HEK293 (cell line): ENCODE measurements around the gene ACVR1.

Experiments
- CTCF ChIA-PET: fragments of 350-600 bp; formaldehyde crosslinking; extraction: SDS; loops from one replicate; lab custom pipeline; 2021; ENCODE audit warnings: antibody characterized with exemption; lab: Yijun Ruan, JAX
- POLR2A ChIA-PET: fragments of 300-600 bp; formaldehyde crosslinking; extraction: SDS; loops from one replicate; lab custom pipeline; 2020; ENCODE audit warnings: antibody characterized with exemption, inconsistent platforms; lab: Yijun Ruan, JAX
- H3K27ac ChIP-seq: fragments of 200-500 bp; sonication (Bioruptor generic); 2 replicates; pipeline ENCODE4 v1.5.1; 2014; ENCODE audit warnings: low read depth, low read length, control low read depth, inconsistent platforms; ENCODE audit errors: extremely low read depth
- H3K36me3 ChIP-seq, 2 experiments: fragments of 200-500 bp in 1 of 2; sonication (Bioruptor generic) in 1 of 2; 1 replicate in 1 of 2; 2 replicates in 1 of 2; pipeline ENCODE4 v1.5.1; 2014 to 2017; ENCODE audit warnings: inconsistent platforms in 2 of 2, low read length in 2 of 2; ENCODE audit not compliant: control insufficient read depth in 2 of 2, insufficient read depth in 1 of 2
- H3K4me1 ChIP-seq: fragments of 200-500 bp; sonication (Bioruptor generic); 2 replicates; pipeline ENCODE4 v1.5.1; 2014; ENCODE audit warnings: mild to moderate bottlenecking, low read length, inconsistent platforms; ENCODE audit not compliant: control insufficient read depth, insufficient read depth
- H3K4me3 ChIP-seq: 2 replicates; pipeline ENCODE4 v1.5.1; 2011; ENCODE audit warnings: low read depth, mild to moderate bottlenecking, control low read depth, low read length, moderate library complexity
- H3K9me3 ChIP-seq: fragments of 200-500 bp; sonication (Bioruptor generic); 2 replicates; pipeline ENCODE4 v1.5.1; 2014; ENCODE audit warnings: low read depth, low read length, inconsistent platforms; ENCODE audit not compliant: control insufficient read depth, insufficient read depth
- GLIS1 ChIP-seq: fragments of 450-650 bp; formaldehyde crosslinking; IDR thresholded peaks from 2 replicates; pipeline ENCODE4 v1.5.1; 2016; ENCODE audit warnings: missing biosample characterization, missing genetic modification characterization
- KLF1 ChIP-seq: fragments of 450-650 bp; formaldehyde crosslinking; IDR thresholded peaks from 2 replicates; pipeline ENCODE4 v1.5.1; 2016; ENCODE audit warnings: missing biosample characterization, missing genetic modification characterization
- KLF7 ChIP-seq: fragments of 450-650 bp; formaldehyde crosslinking; IDR thresholded peaks from 2 replicates; pipeline ENCODE4 v1.5.1; 2016; ENCODE audit warnings: missing biosample characterization, missing genetic modification characterization, borderline replicate concordance
- MEIS1 ChIP-seq: sonication (generic); formaldehyde crosslinking; IDR thresholded peaks from 2 replicates; pipeline ENCODE4 v1.8.1; 2022; ENCODE audit warnings: missing genetic modification reagents, mild to moderate bottlenecking, borderline replicate concordance
- SALL2 ChIP-seq: fragments of 450-650 bp; formaldehyde crosslinking; IDR thresholded peaks from 2 replicates; pipeline ENCODE4 v1.5.0; 2017; ENCODE audit warnings: missing biosample characterization, mild to moderate bottlenecking, missing genetic modification characterization, borderline replicate concordance
- ZBTB17 ChIP-seq: fragments of 450-650 bp; formaldehyde crosslinking; IDR thresholded peaks from 2 replicates; pipeline ENCODE4 v1.5.1; 2016; ENCODE audit warnings: missing biosample characterization, missing genetic modification characterization
- ZBTB48 ChIP-seq: fragments of 450-650 bp; formaldehyde crosslinking; IDR thresholded peaks from 2 replicates; pipeline ENCODE4 v1.5.1; 2016; ENCODE audit warnings: missing biosample characterization, missing genetic modification characterization
- ZBTB8A ChIP-seq: fragments of 450-650 bp; formaldehyde crosslinking; IDR thresholded peaks from 2 replicates; pipeline ENCODE4 v1.5.1; 2016; ENCODE audit warnings: missing biosample characterization, missing genetic modification characterization
- ZEB2 ChIP-seq: fragments of 450-650 bp; formaldehyde crosslinking; IDR thresholded peaks from 2 replicates; pipeline ENCODE4 v1.5.1; 2016; ENCODE audit warnings: missing biosample characterization, missing genetic modification characterization
- ZNF112 ChIP-seq: fragments of 450-650 bp; formaldehyde crosslinking; IDR thresholded peaks from 2 replicates; pipeline ENCODE4 v1.5.0; 2017; ENCODE audit warnings: missing biosample characterization, missing genetic modification characterization
- ZNF175 ChIP-seq: fragments of 450-650 bp; formaldehyde crosslinking; IDR thresholded peaks from 2 replicates; pipeline ENCODE4 v1.5.1; 2016; ENCODE audit warnings: missing biosample characterization, missing genetic modification characterization
- ZNF2 ChIP-seq: fragments of 450-650 bp; formaldehyde crosslinking; IDR thresholded peaks from 2 replicates; pipeline ENCODE4 v1.5.1; 2016; ENCODE audit warnings: missing biosample characterization, missing genetic modification characterization
- ZNF223 ChIP-seq: fragments of 450-650 bp; formaldehyde crosslinking; IDR thresholded peaks from 2 replicates; pipeline ENCODE4 v1.5.1; 2016; ENCODE audit warnings: missing biosample characterization, missing genetic modification characterization
- ZNF248 ChIP-seq: fragments of 450-650 bp; formaldehyde crosslinking; IDR thresholded peaks from 2 replicates; pipeline ENCODE4 v1.5.1; 2017; ENCODE audit warnings: missing biosample characterization, missing genetic modification characterization
- ZNF274 ChIP-seq, 2 experiments: fragments of 200-500 bp in 1 of 2; fragments of 450-650 bp in 1 of 2; sonication (Bioruptor generic) in 1 of 2; formaldehyde crosslinking in 1 of 2; IDR thresholded peaks; 2 replicates each; pipeline versions ENCODE4 v1.5.1 to v1.6.1; 2014 to 2016; ENCODE audit warnings: borderline replicate concordance in 1 of 2, inconsistent platforms in 1 of 2, low read length in 1 of 2, missing biosample characterization in 1 of 2, missing genetic modification characterization in 1 of 2
- ZNF473 ChIP-seq: fragments of 450-650 bp; formaldehyde crosslinking; IDR thresholded peaks from 2 replicates; pipeline ENCODE4 v1.5.1; 2017; ENCODE audit warnings: missing biosample characterization, missing genetic modification characterization
- ZNF48 ChIP-seq: fragments of 450-650 bp; formaldehyde crosslinking; IDR thresholded peaks from 2 replicates; pipeline ENCODE4 v1.5.1; 2016; ENCODE audit warnings: missing biosample characterization, missing genetic modification characterization
- ZNF548 ChIP-seq: fragments of 450-650 bp; formaldehyde crosslinking; IDR thresholded peaks from 2 replicates; pipeline ENCODE4 v1.5.1; 2016; ENCODE audit warnings: missing biosample characterization, missing genetic modification characterization
- ZNF549 ChIP-seq: fragments of 450-650 bp; IDR thresholded peaks from 2 replicates; pipeline ENCODE4 v1.5.1; 2018; ENCODE audit warnings: missing biosample characterization, missing genetic modification characterization, mild to moderate bottlenecking, inconsistent platforms, moderate library complexity
- ZNF596 ChIP-seq: fragments of 450-650 bp; IDR thresholded peaks from 2 replicates; pipeline ENCODE4 v1.5.0; 2018; ENCODE audit warnings: missing biosample characterization, mild to moderate bottlenecking, missing genetic modification characterization, moderate library complexity
- ZNF610 ChIP-seq: fragments of 450-650 bp; formaldehyde crosslinking; IDR thresholded peaks from 2 replicates; pipeline ENCODE4 v1.5.1; 2016; ENCODE audit warnings: missing biosample characterization, missing genetic modification characterization, borderline replicate concordance
- ZSCAN23 ChIP-seq: fragments of 450-650 bp; formaldehyde crosslinking; IDR thresholded peaks from 2 replicates; pipeline ENCODE4 v1.5.1; 2016; ENCODE audit warnings: missing biosample characterization, missing genetic modification characterization
- TF ChIP-seq, protein P1 (sequence below): fragments of 450-650 bp; formaldehyde crosslinking; IDR thresholded peaks from 2 replicates; pipeline ENCODE4 v1.5.1; 2016; ENCODE audit warnings: missing biosample characterization, missing genetic modification characterization
- TF ChIP-seq, protein P2 (sequence below): fragments of 450-650 bp; formaldehyde crosslinking; IDR thresholded peaks from 2 replicates; pipeline ENCODE4 v1.5.1; 2016; ENCODE audit warnings: missing biosample characterization, missing genetic modification characterization
- TF ChIP-seq, protein P3 (sequence below): fragments of 450-650 bp; formaldehyde crosslinking; IDR thresholded peaks from 2 replicates; pipeline ENCODE4 v1.5.1; 2016; ENCODE audit warnings: missing biosample characterization, missing genetic modification characterization
- TF ChIP-seq, protein P4 (sequence below): fragments of 450-650 bp; IDR thresholded peaks from 2 replicates; pipeline ENCODE4 v1.5.1; 2018; ENCODE audit warnings: missing biosample characterization, missing genetic modification characterization
- TF ChIP-seq, protein P5 (sequence below): fragments of 450-650 bp; IDR thresholded peaks from 2 replicates; pipeline ENCODE4 v1.5.1; 2018; ENCODE audit warnings: missing biosample characterization, mild to moderate bottlenecking, missing genetic modification characterization

The ACVR1 gene

DNA sequence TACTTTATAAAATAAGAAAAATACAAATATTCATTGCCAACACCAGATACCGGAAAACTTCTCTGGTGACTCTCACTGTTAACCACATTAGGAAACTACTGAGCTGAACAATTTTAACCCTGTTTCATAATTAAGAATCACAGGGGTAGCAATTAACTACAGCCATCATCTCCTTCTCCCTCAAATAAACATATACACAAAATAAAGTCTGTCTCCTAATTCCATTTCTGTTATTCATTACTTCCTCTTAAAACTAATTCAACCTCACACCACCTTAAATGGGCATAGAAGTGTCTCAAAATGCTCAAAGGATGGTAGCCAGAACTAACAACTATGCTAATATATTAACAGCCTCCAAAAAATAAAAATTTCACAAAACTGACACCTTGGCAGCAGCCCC lies 60.7 kb downstream of the ACVR1 start:
- POLR2A ChIA-PET = no interaction called here
- peaks cover 4 to 11% of the 10 kb centered on the region in 2 experiments; a peak in 2 of 3 replicates for H3K36me3 ChIP-seq
- no peaks in the 10 kb centered on the region for H3K9me3 ChIP-seq
- H3K4me3 ChIP-seq = no peak overlapping the region
- CTCF ChIA-PET = no interaction called here
- H3K27ac ChIP-seq = no peak overlapping the region
- no peaks in the 10 kb centered on the region for H3K4me1 ChIP-seq
- no peak for TF ChIP-seq ZNF175 (tag by site-specific recombination)
- TF ChIP-seq ZNF2 (tag by site-specific recombination) = no peak
- TF ChIP-seq ZNF274 (IDR thresholded peaks at IDR 0.05; ENCODE audit: low read length) = no peak
- no peak for TF ChIP-seq ZNF274 (tag by site-specific recombination; IDR thresholded peaks at IDR 0.05; ENCODE audit: borderline replicate concordance)
- TF ChIP-seq ZNF248 (tag by site-specific recombination) = no peak
- TF ChIP-seq ZBTB17 (tag by site-specific recombination) = no peak
- TF ChIP-seq GLIS1 (tag by site-specific recombination) = no peak
- TF ChIP-seq ZBTB8A (tag by site-specific recombination) = no peak
- no peak for TF ChIP-seq ZNF112 (tag by site-specific recombination)
- no peak for TF ChIP-seq ZNF48
- TF ChIP-seq ZNF548 = no peak

DNA sequence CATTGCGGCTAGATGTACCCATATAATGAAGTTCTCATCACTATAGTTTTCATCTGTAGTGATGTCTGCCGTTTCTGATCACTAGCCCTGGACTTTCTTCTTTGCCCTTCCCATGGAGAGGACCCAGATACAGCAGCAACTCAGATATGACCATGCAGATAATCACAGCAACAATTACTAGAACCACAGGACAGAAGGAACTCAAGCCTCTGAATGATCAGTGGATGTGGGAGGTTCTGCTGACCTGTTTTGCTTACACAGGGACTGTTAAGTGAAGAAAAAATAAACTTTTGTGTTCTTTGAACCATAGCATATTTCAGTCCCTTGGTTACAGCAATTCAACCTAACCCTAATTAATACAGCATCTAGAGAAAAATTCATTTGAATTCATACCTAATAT lies 62.7 kb downstream of the ACVR1 start:
- Histone ChIP-seq H3K9me3 (no peaks in the 10 kb centered on the region), H3K27ac (no peak overlapping the region)
- CTCF ChIA-PET = no interaction called here
- POLR2A ChIA-PET = no interaction called here
- TF ChIP-seq ZNF549 (tag by site-specific recombination) (no peak), ZNF596 (no peak), ZBTB17 (tag by site-specific recombination) (no peak), ZNF223 (tag by site-specific recombination) (no peak), ZSCAN23 (tag by site-specific recombination) (no peak), MEIS1 (CRISPR knock-in tag) (no peak), KLF1 (tag by site-specific recombination) (no peak), ZNF610 (tag by site-specific recombination) (no peak), ZBTB48 (no peak), KLF7 (no peak), ZEB2 (tag by site-specific recombination) (no peak), SALL2 (no peak), ZNF473 (tag by site-specific recombination) (no peak)
- TF ChIP-seq, protein P1, sequence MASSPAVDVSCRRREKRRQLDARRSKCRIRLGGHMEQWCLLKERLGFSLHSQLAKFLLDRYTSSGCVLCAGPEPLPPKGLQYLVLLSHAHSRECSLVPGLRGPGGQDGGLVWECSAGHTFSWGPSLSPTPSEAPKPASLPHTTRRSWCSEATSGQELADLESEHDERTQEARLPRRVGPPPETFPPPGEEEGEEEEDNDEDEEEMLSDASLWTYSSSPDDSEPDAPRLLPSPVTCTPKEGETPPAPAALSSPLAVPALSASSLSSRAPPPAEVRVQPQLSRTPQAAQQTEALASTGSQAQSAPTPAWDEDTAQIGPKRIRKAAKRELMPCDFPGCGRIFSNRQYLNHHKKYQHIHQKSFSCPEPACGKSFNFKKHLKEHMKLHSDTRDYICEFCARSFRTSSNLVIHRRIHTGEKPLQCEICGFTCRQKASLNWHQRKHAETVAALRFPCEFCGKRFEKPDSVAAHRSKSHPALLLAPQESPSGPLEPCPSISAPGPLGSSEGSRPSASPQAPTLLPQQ (tag by site-specific recombination) = no peak
- TF ChIP-seq, protein P2, sequence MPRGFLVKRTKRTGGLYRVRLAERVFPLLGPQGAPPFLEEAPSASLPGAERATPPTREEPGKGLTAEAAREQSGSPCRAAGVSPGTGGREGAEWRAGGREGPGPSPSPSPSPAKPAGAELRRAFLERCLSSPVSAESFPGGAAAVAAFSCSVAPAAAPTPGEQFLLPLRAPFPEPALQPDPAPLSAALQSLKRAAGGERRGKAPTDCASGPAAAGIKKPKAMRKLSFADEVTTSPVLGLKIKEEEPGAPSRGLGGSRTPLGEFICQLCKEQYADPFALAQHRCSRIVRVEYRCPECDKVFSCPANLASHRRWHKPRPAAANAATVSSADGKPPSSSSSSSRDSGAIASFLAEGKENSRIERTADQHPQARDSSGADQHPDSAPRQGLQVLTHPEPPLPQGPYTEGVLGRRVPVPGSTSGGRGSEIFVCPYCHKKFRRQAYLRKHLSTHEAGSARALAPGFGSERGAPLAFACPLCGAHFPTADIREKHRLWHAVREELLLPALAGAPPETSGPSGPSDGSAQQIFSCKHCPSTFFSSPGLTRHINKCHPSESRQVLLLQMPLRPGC (tag by site-specific recombination) = no peak
- TF ChIP-seq, protein P3, sequence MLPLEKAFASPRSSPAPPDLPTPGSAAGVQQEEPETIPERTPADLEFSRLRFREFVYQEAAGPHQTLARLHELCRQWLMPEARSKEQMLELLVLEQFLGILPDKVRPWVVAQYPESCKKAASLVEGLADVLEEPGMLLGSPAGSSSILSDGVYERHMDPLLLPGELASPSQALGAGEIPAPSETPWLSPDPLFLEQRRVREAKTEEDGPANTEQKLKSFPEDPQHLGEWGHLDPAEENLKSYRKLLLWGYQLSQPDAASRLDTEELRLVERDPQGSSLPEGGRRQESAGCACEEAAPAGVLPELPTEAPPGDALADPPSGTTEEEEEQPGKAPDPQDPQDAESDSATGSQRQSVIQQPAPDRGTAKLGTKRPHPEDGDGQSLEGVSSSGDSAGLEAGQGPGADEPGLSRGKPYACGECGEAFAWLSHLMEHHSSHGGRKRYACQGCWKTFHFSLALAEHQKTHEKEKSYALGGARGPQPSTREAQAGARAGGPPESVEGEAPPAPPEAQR (tag by site-specific recombination) = no peak
- TF ChIP-seq, protein P4, sequence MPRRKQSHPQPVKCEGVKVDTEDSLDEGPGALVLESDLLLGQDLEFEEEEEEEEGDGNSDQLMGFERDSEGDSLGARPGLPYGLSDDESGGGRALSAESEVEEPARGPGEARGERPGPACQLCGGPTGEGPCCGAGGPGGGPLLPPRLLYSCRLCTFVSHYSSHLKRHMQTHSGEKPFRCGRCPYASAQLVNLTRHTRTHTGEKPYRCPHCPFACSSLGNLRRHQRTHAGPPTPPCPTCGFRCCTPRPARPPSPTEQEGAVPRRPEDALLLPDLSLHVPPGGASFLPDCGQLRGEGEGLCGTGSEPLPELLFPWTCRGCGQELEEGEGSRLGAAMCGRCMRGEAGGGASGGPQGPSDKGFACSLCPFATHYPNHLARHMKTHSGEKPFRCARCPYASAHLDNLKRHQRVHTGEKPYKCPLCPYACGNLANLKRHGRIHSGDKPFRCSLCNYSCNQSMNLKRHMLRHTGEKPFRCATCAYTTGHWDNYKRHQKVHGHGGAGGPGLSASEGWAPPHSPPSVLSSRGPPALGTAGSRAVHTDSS (tag by site-specific recombination) = no peak
- TF ChIP-seq, protein P5, sequence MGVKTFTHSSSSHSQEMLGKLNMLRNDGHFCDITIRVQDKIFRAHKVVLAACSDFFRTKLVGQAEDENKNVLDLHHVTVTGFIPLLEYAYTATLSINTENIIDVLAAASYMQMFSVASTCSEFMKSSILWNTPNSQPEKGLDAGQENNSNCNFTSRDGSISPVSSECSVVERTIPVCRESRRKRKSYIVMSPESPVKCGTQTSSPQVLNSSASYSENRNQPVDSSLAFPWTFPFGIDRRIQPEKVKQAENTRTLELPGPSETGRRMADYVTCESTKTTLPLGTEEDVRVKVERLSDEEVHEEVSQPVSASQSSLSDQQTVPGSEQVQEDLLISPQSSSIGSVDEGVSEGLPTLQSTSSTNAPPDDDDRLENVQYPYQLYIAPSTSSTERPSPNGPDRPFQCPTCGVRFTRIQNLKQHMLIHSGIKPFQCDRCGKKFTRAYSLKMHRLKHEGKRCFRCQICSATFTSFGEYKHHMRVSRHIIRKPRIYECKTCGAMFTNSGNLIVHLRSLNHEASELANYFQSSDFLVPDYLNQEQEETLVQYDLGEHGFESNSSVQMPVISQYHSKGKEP (tag by site-specific recombination) = no peak
- TF ChIP-seq, all 188 proteins: peak for 0
- Histone ChIP-seq H3K4me3 (no peak overlapping the region), H3K4me1 (peaks cover 5% of the 10 kb centered on the region; the same call in 1 of the 2 replicates), H3K36me3 (peaks cover 4 to 11% of the 10 kb centered on the region in 2 experiments; a peak in 2 of 3 replicates)
